ENCODE results near the gene MKRN2OS. TPM values are rescaled to one million over a fixed set of nuclear protein-coding genes. Genes with fewer than 3 reads are reported as not detected.

MKRN2OS gene
- polyA plus RNA-seq, 2 of the 4 experiments (the other 2 are of a cell fraction) = not detected

DNA sequence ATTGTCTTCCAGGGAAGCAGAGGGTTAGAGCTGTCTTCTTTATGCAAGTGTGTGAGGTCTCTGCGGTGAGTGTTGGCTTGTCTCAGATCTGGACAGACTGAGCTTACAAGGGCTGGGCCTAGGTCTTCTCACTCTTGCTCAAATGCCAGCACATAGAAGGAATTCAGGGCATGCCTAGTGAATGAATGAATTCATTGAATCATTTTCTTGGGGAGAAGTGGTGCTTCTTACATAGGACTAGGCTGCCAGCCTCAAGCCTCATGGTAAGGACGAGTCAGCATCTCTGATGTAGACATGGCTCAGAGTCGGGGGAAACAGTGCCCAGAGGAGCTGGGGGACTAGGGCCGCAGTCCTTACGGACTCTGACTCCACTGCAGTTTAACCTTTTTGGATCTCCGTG is 28.8 kb upstream of the MKRN2OS start:
- POLR2A ChIA-PET = no interaction called here
- WGBS (ENCODE audit: missing lambda C conversion rate) = 96% methylated on average over 6 of the region's 6 CpGs
- CTCF ChIA-PET = interaction anchor here (0.5 to 1.4 kb wide), 4 partner anchors 21 to 279 kb away, joined by 3 read pairs; no protein-coding TSS in a partner anchor
- TF ChIP-seq HOXB5 (CRISPR knock-in tag; IDR thresholded peaks at IDR 0.05) (no peak), MYC (IDR thresholded peaks at IDR 0.05; ENCODE audit: borderline replicate concordance, low read length) (no peak), BHLHE40 (IDR thresholded peaks at IDR 0.05; ENCODE audit: low read depth, low read length) (no peak), SMC3 (IDR thresholded peaks at IDR 0.05) (no peak), ZNF302 (CRISPR knock-in tag; IDR thresholded peaks at IDR 0.05) (no peak), NFE2L2 (conservative IDR thresholded peaks at IDR 0.05; ENCODE audit: low read length) (no peak), GATA3 (IDR thresholded peaks at IDR 0.05; ENCODE audit: borderline replicate concordance) (no peak), HOXB13 (CRISPR knock-in tag; IDR thresholded peaks at IDR 0.05; ENCODE audit: low read depth) (no peak), HEYL (CRISPR knock-in tag; IDR thresholded peaks at IDR 0.05) (no peak), FOSL2 (IDR thresholded peaks at IDR 0.05) (no peak), FOSL2 (CRISPR knock-in tag; IDR thresholded peaks at IDR 0.05) (no peak), KDM1A (IDR thresholded peaks at IDR 0.05; ENCODE audit: low read depth) (no peak), TFCP2L1 (CRISPR knock-in tag; IDR thresholded peaks at IDR 0.05) (no peak), MAFK (IDR thresholded peaks at IDR 0.05; ENCODE audit: partially characterized antibody) (no peak)
- TF ChIP-seq, protein P1, sequence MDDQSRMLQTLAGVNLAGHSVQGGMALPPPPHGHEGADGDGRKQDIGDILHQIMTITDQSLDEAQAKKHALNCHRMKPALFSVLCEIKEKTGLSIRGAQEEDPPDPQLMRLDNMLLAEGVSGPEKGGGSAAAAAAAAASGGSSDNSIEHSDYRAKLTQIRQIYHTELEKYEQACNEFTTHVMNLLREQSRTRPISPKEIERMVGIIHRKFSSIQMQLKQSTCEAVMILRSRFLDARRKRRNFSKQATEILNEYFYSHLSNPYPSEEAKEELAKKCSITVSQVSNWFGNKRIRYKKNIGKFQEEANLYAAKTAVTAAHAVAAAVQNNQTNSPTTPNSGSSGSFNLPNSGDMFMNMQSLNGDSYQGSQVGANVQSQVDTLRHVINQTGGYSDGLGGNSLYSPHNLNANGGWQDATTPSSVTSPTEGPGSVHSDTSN (IDR thresholded peaks at IDR 0.05) = no peak
- TF ChIP-seq, protein P2, sequence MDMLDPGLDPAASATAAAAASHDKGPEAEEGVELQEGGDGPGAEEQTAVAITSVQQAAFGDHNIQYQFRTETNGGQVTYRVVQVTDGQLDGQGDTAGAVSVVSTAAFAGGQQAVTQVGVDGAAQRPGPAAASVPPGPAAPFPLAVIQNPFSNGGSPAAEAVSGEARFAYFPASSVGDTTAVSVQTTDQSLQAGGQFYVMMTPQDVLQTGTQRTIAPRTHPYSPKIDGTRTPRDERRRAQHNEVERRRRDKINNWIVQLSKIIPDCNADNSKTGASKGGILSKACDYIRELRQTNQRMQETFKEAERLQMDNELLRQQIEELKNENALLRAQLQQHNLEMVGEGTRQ (IDR thresholded peaks at IDR 0.05) = no peak
- TF ChIP-seq, protein P3, sequence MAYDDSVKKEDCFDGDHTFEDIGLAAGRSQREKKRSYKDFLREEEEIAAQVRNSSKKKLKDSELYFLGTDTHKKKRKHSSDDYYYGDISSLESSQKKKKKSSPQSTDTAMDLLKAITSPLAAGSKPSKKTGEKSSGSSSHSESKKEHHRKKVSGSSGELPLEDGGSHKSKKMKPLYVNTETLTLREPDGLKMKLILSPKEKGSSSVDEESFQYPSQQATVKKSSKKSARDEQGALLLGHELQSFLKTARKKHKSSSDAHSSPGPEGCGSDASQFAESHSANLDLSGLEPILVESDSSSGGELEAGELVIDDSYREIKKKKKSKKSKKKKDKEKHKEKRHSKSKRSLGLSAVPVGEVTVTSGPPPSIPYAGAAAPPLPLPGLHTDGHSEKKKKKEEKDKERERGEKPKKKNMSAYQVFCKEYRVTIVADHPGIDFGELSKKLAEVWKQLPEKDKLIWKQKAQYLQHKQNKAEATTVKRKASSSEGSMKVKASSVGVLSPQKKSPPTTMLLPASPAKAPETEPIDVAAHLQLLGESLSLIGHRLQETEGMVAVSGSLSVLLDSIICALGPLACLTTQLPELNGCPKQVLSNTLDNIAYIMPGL (CRISPR knock-in tag; IDR thresholded peaks at IDR 0.05; ENCODE audit: borderline replicate concordance) = no peak
- TF ChIP-seq, protein P4, sequence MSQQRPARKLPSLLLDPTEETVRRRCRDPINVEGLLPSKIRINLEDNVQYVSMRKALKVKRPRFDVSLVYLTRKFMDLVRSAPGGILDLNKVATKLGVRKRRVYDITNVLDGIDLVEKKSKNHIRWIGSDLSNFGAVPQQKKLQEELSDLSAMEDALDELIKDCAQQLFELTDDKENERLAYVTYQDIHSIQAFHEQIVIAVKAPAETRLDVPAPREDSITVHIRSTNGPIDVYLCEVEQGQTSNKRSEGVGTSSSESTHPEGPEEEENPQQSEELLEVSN (IDR thresholded peaks at IDR 0.05; ENCODE audit: borderline replicate concordance, low read depth) = no peak
- DNase-seq (ENCODE audit: low read depth in 1 of 2, low spot score in 1 of 2) = no peak
- H3K4me1 ChIP-seq = no peaks in the 10 kb centered on the region
- H3K27ac ChIP-seq = no peak overlapping the region
- H3K4me2 ChIP-seq = no peak overlapping the region
- no peak for FAIRE-seq
- ATAC-seq = no peak
- no peak overlapping the region for H3K4me3 ChIP-seq
- no peaks in the 10 kb centered on the region for H3K9me3 ChIP-seq

DNA sequence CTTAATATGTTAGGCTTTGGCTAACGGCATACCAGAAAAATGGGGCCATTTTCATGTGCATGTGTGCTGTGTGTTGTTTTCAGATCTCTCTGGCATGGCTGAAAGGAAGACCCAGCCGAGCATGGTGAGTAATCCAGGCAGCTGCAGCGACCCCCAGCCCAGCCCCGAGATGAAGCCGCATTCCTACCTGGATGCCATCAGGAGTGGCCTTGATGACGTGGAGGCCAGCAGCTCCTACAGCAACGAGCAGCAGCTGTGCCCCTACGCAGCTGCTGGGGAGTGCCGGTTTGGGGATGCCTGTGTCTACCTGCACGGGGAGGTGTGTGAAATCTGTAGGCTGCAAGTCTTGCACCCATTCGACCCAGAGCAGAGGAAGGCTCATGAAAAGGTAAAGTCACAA is 26.7 kb upstream of the MKRN2OS start:
- peaks cover under 1% of the 10 kb centered on the region; the same call in 1 of the 3 replicates for H3K9me3 ChIP-seq
- TF ChIP-seq RNF2 (IDR thresholded peaks at IDR 0.05; ENCODE audit: borderline replicate concordance, low read depth) (no peak), HDAC2 (IDR thresholded peaks at IDR 0.05) (no peak), ESRRA (IDR thresholded peaks at IDR 0.05; ENCODE audit: borderline replicate concordance, low read length) (no peak), JUN (IDR thresholded peaks at IDR 0.05) (no peak), SREBF2 (IDR thresholded peaks at IDR 0.05) (no peak), EP300 (IDR thresholded peaks at IDR 0.05) (no peak)
- H3K4me2 ChIP-seq = no peak overlapping the region
- ATAC-seq (no peak), DNase-seq (ENCODE audit: low read depth in 1 of 2, low spot score in 1 of 2) (no peak), FAIRE-seq (no peak)
- POLR2A ChIA-PET = no interaction called here
- H3K4me3 ChIP-seq = no peak overlapping the region
- H3K4me1 ChIP-seq = no peaks in the 10 kb centered on the region
- CTCF ChIA-PET = interaction anchor here (1.1 kb wide), 1 partner anchor 437 kb away, joined by 3 read pairs; no protein-coding TSS in a partner anchor
- WGBS (ENCODE audit: missing lambda C conversion rate) = 91% methylated on average over 9 of the region's 11 CpGs
- no peak overlapping the region for H3K27ac ChIP-seq

Measured in A549 (cell line).